A549 treated with Mapracorat at 1 μM for 4 hours (cell line): Measurements from ENCODE around the gene RCOR1. TPM values are rescaled to one million over a fixed set of nuclear protein-coding genes. Genes with fewer than 3 reads are reported as not detected.

Source experiments
- total RNA-seq: library from RNA; stranded (reverse); fragments of 200-300 nt; extraction: Qiagen RNA extraction; gene quantifications from 5 replicates; pipeline ENCODE4 v1.2.3, GENCODE V29; 2022

The RCOR1 gene
- total RNA-seq, result 25.1 to 35.9 TPM (median 32.7 TPM) in 5 replicates

DNA sequence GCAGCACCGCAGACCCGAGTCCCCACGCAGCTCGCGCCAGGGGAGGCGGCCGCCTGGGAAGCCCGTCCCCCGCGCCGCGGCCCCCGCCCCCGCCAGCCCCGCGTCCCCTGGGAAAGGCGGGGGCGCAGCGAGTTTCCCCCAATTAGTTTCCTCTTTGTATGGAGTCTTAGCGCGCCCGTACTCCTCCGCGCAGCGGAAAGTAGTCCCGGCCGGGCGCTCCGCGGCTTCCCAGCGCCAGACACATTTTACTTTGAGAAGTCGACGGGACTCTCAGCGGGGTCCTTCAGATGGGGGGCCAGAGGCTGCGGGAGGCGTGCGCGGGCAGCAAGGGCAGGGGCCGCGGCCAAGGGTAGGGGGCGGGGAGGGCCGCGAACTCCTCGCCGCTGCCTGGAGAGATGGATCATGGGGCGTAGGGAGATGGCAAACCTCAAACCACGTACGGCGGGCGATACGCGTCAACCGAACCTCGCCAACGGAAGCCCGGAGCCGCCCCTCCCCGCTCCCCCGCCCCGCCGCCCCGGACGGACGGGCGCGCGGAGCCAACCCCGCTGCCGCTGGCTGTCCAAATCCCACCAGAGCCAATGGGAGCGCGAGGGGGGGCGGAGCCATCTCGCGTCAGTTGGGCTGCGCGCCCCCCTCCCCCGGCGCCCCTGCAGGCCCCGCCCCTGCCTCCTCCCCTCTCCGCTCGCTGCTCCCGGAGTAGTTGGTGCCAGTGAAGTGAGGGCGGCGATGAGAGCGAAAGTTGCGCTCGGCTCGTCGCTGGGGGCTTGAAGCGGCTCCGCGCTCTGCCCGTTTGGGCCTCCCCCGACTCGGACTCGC, at the start of gene RCOR1:
Gene RCOR1 (plus strand): TSS at position 706 of the 819 bp plus-strand sequence. CDS start 238 bp downstream, outside the sequence.

DNA sequence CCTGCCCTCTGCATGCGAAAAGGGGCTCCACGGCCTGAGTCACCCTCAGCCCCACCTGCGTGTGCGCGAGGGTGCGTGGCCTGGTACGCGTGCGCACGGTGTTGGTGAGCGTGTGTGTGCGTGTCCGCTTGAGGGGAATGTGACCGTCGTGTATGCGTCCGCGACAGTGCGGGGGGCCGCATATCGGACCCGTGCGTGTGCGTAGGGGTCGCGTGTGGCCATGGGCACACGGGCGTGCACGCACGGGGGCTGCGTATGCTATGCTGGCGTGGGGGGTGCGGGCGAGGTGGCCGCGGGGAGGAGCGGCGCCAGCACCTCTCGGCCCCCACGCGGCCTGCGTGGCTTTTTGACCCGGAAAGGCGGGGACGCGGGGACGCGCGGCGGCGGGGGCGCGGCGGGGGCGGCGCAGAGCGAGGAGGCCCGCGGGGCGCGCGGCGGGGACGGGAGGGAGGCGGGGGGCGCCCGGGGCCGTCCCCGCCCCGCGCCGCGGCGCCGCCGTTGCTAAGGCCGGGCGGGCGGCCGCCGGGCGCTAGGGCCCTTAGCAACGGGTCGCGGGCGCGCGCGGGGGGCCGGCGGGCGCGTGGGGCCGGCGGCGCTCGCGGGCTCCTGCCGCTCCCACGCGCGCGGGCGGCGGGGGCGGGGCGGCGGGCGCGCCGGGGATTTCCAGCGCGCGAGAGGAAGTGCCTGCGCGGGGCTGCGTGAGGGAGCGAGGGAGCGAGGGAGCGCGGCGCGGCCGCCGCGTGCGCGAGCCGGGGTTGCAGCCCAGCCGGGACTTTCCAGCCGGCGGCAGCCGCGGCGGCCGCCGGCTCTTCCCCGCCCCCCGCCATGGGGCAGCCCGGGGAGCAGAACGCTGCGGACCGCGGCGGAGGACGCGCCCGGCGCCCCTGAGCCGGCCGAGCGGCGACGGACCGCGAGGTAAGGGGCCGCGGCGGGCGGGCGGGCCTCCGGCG, 184.6 kb downstream of the RCOR1 start, which contains the start of gene TRAF3:
Gene TRAF3 (plus strand): TSS at position 689 of the 950 bp plus-strand sequence. CDS start 92,753 bp downstream, outside the sequence.

Other genes with a start within 250 kb of the RCOR1 start
- gene CINP, start 229.8 kb upstream of the RCOR1 start, total RNA-seq, result 56.0 to 68.8 TPM (median 57.3 TPM) in 5 replicates
- gene TECPR2, start 229.7 kb upstream of the RCOR1 start, total RNA-seq, result 5.7 to 10.0 TPM (median 8.5 TPM) in 5 replicates
- 4.5 to 12.8 TPM (median 12.0 TPM) in 5 replicates for gene ANKRD9, start 82.9 kb upstream of the RCOR1 start, total RNA-seq
- 16.1 to 21.7 TPM (median 20.5 TPM) in 5 replicates for gene TRAF3, start 184.8 kb downstream of the RCOR1 start, total RNA-seq